Prostate gland (tissue), 2 donors: ENCODE measurements around the gene CTH. TPM values are rescaled to one million over a fixed set of nuclear protein-coding genes. Genes with fewer than 3 reads are reported as not detected.

ENCODE experiments used
- DNase-seq: peaks from one replicate; pipeline ENCODE4 v3.0.0-alpha.2; 2019; ENCODE audit warnings: low spot score
- H3K27ac ChIP-seq, 2 donors: fragments of 200-600 bp; sonication (generic); 2 replicates each; pipeline ENCODE4 v1.5.1; 2017 to 2019
- H3K27me3 ChIP-seq: fragments of 200-600 bp; sonication (generic); replicated peaks from 2 replicates; pipeline ENCODE4 v1.5.1; 2019; ENCODE audit not compliant: insufficient read depth
- H3K36me3 ChIP-seq, 2 donors: fragments of 200-600 bp; sonication (generic); 1 replicate in 1 of 2; 2 replicates in 1 of 2; pipeline versions ENCODE4 v1.5.1 to v1.8.1; 2017 to 2019
- H3K4me1 ChIP-seq: fragments of 200-600 bp; sonication (generic); replicated peaks from 2 replicates; pipeline ENCODE4 v1.5.1; 2019
- H3K4me3 ChIP-seq, 2 donors: fragments of 200-600 bp; sonication (generic); 2 replicates each; pipeline ENCODE4 v1.5.1; 2017 to 2019
- H3K9me3 ChIP-seq: fragments of 200-600 bp; sonication (generic); 2 replicates; pipeline ENCODE4 v1.5.1; 2017
- CTCF ChIP-seq, 4 experiments: fragments of 200-600 bp in 2 of 4; fragments of 450-650 bp in 2 of 4; sonication (generic) in 2 of 4; IDR thresholded peaks; 1 replicate in 3 of 4; 2 replicates in 1 of 4; pipeline ENCODE4 v1.5.1; 2016 to 2019; ENCODE audit warnings: antibody characterized with exemption in 4 of 4, mild to moderate bottlenecking in 2 of 4, moderate library complexity in 2 of 4
- POLR2A ChIP-seq: fragments of 450-650 bp; IDR thresholded peaks from one replicate; pipeline ENCODE4 v1.6.1; 2016; ENCODE audit warnings: antibody characterized with exemption, mild to moderate bottlenecking
- POLR2AphosphoS5 ChIP-seq: sonication (generic); formaldehyde crosslinking; IDR thresholded peaks from one replicate; pipeline ENCODE4 v1.6.1; 2017; ENCODE audit warnings: antibody characterized with exemption
- WGBS: methylation state at CpG from one replicate; pipeline ENCODE4 v1.1.5; 2018; 5-methylcytosine and 5-hydroxymethylcytosine counted together
- intact Hi-C: fragments of 100-400 bp; cut with DNase I; formaldehyde crosslinking; loops from one replicate; pipeline ENCODE4 v1.14.2; 2022
- total RNA-seq, 2 donors: library from RNA; depleted of rRNA; stranded (reverse); fragments of >200 nt; gene quantifications; one replicate each; pipeline ENCODE4 v1.1.0, GENCODE V29; 2016

The CTH gene
- total RNA-seq, 2 donors from 2014 or later: 8.1 to 12.7 TPM

DNA sequence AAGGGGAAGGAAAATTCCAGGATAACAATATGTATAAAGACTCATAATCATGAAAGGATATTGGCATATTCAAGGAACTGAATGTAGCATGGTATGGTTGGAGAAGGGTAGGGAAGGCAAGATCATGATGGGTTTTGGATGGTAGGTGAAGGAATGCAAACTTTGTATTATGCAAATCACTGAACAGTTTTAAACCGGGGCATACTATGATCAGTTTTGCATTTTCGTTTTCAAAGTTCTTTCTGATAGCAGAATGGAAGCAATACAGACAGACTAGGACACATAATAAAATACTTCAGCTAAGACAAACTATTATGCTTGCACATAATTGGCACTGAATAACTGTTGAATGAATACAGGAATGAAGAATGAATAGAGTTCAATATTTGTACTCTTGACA, 14.5 kb upstream of the CTH start:
- 70% methylated on average over 2 of the region's 2 CpGs for WGBS
- Histone ChIP-seq H3K4me3 (no peak overlapping the region), H3K27me3 (no peaks in the 10 kb centered on the region), H3K27ac (no peak overlapping the region), H3K4me1 (no peaks in the 10 kb centered on the region), H3K9me3 (no peaks in the 10 kb centered on the region), H3K36me3 (no peaks in the 10 kb centered on the region)
- TF ChIP-seq POLR2A (no peak), CTCF (IDR thresholded peaks at IDR 0.05) (no peak), POLR2AphosphoS5 (no peak)
- no peak for DNase-seq
- intact Hi-C loops: no loop called here

DNA sequence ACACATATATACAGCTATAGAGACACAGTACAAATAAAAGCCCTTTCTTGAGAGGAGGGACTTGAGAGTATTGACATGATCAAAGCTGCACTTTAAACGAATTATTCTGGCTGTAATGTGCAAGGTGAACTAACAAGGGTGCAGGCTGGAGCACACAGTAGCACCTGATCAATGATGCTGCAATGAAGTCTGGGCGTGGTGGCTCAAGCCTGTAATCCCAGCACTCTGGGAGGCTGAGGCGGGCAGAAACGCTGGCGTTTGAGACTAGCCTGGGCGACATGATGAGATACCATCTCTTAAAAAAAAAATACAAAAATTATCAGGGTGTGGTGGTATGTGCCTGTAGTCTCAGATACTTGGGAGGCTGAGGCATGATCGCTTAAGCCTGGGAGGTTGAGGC, 14.1 kb upstream of the CTH start:
- no peaks in the 10 kb centered on the region for H3K9me3 ChIP-seq
- no peaks in the 10 kb centered on the region for H3K36me3 ChIP-seq
- H3K4me3 ChIP-seq: no peak overlapping the region
- no peaks in the 10 kb centered on the region for H3K27me3 ChIP-seq
- H3K27ac ChIP-seq: no peak overlapping the region
- no peak for DNase-seq
- 73% methylated on average over 7 of the region's 7 CpGs for WGBS
- no peaks in the 10 kb centered on the region for H3K4me1 ChIP-seq
- intact Hi-C loops: no loop called here
- no peak for TF ChIP-seq POLR2A
- no peak for TF ChIP-seq POLR2AphosphoS5
- TF ChIP-seq CTCF (IDR thresholded peaks at IDR 0.05): no peak

GRCh38 chr1:70400335-70400734, 10.7 kb upstream of the CTH start:
- H3K9me3 ChIP-seq: no peaks in the 10 kb centered on the region
- 94% methylated on average over 1 of the region's 1 CpG for whole genome bisulfite sequencing
- H3K27ac ChIP-seq: no peak overlapping the region
- H3K27me3 ChIP-seq: no peaks in the 10 kb centered on the region
- H3K36me3 ChIP-seq: no peaks in the 10 kb centered on the region
- H3K4me1 ChIP-seq: no peaks in the 10 kb centered on the region
- TF ChIP-seq POLR2AphosphoS5: no peak
- TF ChIP-seq POLR2A: no peak
- no peak for TF ChIP-seq CTCF (IDR thresholded peaks at IDR 0.05)
- no peak overlapping the region for H3K4me3 ChIP-seq
- intact Hi-C loops: no loop called here
- DNase-seq: no peak

GRCh38 chr1:70401974-70402373, 9.1 kb upstream of the CTH start:
- intact Hi-C loops: no loop called here
- WGBS: 88% methylated on average over 1 of the region's 1 CpG
- Histone ChIP-seq H3K27me3 (no peaks in the 10 kb centered on the region), H3K27ac (no peak overlapping the region), H3K9me3 (no peaks in the 10 kb centered on the region), H3K4me1 (no peaks in the 10 kb centered on the region), H3K4me3 (no peak overlapping the region), H3K36me3 (no peaks in the 10 kb centered on the region)
- no peak for TF ChIP-seq POLR2AphosphoS5
- TF ChIP-seq CTCF (IDR thresholded peaks at IDR 0.05): no peak
- TF ChIP-seq POLR2A: no peak
- no peak for DNase-seq

GRCh38 chr1:70403759-70404158, 7.3 kb upstream of the CTH start:
- Histone ChIP-seq H3K36me3 (no peaks in the 10 kb centered on the region), H3K27ac (no peak overlapping the region), H3K4me1 (no peaks in the 10 kb centered on the region), H3K27me3 (no peaks in the 10 kb centered on the region), H3K9me3 (no peaks in the 10 kb centered on the region), H3K4me3 (no peak overlapping the region)
- no peak for TF ChIP-seq CTCF (IDR thresholded peaks at IDR 0.05)
- no peak for TF ChIP-seq POLR2AphosphoS5
- TF ChIP-seq POLR2A: no peak
- 67% methylated on average over 2 of the region's 2 CpGs for WGBS
- DNase-seq: no peak
- intact Hi-C loops: no loop called here
